Superior temporal gyrus (tissue), 1 donor: ENCODE measurements around the gene PAFAH1B2.
"Not testable (repeated sequence)": the region's sequence is repeated elsewhere in the genome, so short reads cannot be mapped to it uniquely, and the experiment has no call there.

Experiments
- DNase-seq: peaks from one replicate; pipeline ENCODE4 v3.0.0-alpha.2; 2016; ENCODE audit errors: extremely low spot score

The PAFAH1B2 gene

GRCh38 chr11:117201658-117202305, 57.7 kb downstream of the PAFAH1B2 start:
- DNase-seq = no peak

DNA sequence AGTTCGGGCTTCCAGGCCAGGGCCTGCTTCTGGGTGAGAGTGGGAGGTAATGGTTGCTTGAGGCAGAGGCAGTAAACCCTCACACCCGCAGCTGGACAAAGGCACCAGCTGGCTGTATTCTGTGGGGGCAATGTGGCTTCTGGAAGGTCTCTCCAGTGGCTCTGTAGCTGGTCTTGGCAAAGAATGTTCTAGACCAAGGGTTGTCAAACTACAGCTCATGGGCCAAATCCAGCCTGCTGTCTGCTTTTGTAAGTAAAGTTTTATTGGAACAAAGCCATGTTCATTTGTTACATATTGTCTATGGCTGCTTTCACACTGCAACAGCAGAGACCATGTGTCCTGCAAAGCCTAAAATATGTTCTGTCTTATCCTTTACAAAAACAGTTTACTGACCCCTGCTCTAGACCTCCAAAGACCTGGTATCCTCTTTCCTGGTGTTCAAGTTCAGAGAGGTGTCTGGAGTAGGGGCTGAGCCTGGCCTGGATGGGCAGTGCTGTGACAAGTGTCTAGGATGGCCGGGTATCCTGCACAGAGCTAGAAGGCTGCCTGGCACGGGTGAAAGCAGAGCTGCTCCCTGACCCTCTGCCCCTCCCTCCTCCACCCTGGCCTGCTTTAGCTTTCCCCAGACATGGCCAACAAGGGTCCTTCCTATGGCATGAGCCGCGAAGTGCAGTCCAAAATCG, 58.4 kb downstream of the PAFAH1B2 start:
- DNase-seq = no peak

GRCh38 chr11:117203069-117203407, 59.0 kb downstream of the PAFAH1B2 start:
- no peak for DNase-seq

DNA sequence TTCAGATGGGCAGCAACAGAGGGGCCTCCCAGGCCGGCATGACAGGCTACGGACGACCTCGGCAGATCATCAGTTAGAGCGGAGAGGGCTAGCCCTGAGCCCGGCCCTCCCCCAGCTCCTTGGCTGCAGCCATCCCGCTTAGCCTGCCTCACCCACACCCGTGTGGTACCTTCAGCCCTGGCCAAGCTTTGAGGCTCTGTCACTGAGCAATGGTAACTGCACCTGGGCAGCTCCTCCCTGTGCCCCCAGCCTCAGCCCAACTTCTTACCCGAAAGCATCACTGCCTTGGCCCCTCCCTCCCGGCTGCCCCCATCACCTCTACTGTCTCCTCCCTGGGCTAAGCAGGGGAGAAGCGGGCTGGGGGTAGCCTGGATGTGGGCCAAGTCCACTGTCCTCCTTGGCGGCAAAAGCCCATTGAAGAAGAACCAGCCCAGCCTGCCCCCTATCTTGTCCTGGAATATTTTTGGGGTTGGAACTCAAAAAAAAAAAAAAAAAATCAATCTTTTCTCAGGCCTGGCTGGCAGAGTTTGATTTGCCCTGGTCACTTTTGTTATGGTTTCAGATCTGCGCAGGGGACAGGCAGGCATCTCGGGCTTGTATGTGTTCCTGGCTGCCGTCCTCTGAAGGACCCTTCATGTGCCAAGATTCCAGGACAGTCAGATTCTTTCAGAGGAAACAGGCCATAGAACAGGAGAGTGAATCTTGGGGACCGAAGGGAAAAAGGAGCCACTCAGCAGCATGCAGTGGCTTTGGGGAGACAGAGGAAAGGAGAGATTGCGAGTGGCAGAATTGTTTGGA, 60.4 kb downstream of the PAFAH1B2 start:
- no peak for DNase-seq

GRCh38 chr11:117205211-117205818, 61.2 kb downstream of the PAFAH1B2 start:
- DNase-seq = no peak

- not testable (repeated sequence) for DNase-seq
Measured at GRCh38 chr11:117206111-117206510, 62.0 kb downstream of the PAFAH1B2 start.

DNA sequence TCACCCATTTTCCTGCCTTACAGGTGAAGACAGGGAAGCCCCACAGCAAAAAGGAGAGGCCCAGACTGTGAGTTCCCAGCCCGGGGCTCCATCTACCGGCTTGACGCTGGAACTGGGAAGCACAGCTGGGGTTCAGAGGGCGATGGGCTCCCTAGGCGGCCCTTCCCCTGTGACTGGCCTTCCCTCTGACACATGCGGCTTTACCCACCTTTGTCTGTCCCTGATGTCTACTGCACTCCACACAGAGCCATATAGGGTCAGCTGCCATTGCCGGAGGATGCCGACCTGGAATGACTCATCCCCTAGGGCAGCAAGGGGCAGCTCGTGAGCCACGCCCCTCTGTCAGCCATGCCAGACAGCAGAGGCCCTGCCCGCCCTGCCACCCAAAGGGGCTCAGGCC, 62.8 kb downstream of the PAFAH1B2 start:
- not testable (repeated sequence) for DNase-seq

DNA sequence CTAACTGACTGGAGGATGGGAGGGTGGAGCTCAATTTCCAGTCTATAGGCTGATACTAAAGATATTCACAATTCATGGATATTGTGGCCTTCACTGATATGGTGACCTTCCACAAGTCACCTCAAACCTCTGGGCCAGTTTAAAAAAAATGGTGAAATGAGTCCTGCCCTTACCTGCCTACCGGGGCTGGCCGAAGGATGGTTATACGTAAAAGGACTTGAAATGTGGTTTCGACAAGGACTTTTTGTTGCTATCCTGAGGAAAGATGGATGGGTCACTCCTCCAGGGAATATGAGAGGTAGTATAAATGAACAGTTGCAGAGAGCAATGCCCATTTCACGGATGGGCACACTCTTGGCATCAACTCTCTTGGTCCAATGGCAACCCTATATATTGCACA, 63.4 kb downstream of the PAFAH1B2 start:
- DNase-seq = not testable (repeated sequence)

DNA sequence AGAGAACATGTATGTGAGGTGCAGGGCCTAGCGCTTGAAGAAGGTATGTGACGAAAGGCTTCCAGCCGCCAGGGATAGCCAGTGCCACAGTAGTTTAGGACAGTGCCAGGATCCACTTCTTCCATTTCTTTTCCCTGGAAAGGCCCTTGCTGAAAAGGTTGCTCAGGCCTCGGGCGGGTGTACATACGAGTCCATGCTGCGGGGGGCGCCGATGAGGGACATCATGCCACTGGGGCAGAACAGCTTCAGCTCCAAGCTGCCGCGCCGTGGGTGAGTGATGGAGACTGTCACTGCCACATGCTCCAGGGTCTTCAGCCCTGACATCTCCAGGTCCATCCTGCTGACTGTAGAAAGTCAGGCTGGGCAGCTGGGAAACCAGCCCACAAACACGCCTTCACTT, 64.6 kb downstream of the PAFAH1B2 start:
- DNase-seq = not testable (repeated sequence)

- DNase-seq = not testable (repeated sequence)
Measured at GRCh38 chr11:117209351-117210125, 65.5 kb downstream of the PAFAH1B2 start.

DNA sequence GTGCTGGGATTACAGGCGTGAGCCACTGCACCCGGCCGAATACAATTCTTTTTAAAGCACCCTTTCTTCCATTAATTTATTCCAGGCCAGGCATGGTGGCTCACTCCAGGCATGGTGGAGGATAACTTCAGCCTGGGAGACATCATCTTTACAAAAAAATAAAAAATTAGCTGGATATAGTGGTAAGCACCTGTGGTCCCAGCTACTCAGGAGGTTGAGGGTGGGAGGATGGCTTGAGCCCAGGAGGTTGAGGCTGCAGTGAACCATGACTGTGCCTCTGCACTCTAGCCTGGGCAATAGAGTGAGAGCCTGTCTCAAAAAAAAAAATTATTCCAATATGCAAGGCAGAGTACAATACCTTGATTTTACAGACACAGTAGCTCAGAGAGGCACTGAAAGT, 66.5 kb downstream of the PAFAH1B2 start:
- DNase-seq = no peak

- no peak for DNase-seq
Measured at GRCh38 chr11:117212697-117213355, 68.7 kb downstream of the PAFAH1B2 start.

GRCh38 chr11:117214404-117215110, 70.5 kb downstream of the PAFAH1B2 start:
- DNase-seq = no peak

DNA sequence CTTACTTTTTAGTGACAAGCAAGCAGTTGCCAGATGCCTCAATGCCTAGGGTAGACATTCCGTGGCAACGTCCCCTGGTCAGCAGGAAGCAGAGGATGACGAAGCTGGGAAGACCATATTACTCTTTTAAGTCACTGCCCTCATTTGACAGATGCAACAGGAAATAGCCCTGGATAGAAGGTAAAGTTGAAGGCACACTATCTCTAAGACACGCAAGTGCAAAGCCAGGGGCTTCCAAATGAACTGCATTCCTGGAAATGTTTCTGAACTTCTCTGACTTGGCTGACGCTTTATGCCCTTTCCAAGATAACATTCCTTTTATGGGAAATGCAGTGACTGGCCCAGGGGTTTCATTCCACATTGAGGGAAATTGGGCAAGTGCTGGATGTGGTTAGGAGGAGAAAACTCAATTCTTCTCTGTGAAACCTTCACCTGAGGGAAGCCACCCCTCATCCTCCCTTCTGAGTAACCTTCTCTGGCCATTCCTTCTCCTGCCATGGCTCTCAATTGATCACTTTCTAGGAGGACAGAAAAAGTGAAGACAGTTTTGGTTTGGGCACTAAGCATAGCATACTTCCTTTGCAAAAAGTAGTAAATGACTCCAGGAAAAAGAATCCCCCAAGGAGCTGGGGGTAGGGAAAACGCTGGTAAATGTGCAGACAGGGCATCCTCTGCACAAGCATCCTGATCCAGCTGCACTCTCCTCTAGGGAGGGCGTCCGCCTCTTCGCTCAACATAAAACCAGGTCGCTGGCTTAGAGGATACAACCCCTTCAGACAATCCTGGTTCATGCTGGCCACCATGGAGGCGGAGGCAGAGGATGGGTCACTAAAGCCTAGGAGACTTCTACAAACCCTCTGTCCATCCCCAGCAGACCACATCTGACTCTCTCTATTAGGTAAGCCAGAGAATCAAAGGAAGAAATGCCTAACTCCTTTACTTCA, 73.3 kb downstream of the PAFAH1B2 start:
- no peak for DNase-seq

- no peak for DNase-seq
Measured at GRCh38 chr11:117218133-117218915, 74.2 kb downstream of the PAFAH1B2 start.

- no peak for DNase-seq
Measured at GRCh38 chr11:117219001-117219400, 74.9 kb downstream of the PAFAH1B2 start.

DNA sequence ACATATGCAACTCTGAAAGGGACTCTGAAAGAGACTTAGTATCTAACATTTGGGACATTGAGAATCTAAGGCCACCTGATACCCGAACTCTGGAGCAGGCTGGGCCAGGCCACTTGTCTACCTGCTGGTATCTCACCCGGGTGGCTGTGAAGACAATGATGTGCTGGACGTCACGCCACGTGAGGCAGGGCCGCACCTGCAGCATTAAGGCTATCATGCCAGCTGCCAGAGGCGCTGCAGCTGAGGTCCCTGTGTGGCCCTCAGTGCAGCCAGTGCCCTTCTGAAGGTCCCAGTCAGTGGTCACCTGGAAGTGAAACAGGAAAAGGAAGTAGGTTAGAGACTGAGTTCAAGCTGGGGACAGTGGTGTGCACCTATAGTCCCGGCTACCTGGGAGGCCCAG, 75.4 kb downstream of the PAFAH1B2 start:
- DNase-seq = no peak

GRCh38 chr11:117219995-117220394, 75.9 kb downstream of the PAFAH1B2 start:
- DNase-seq = no peak
